WTC11 (cell line): ENCODE measurements around the gene LRRN1. TPM values are rescaled to one million over a fixed set of nuclear protein-coding genes. Genes with fewer than 3 reads are reported as not detected.

ENCODE experiments used
- ATAC-seq: fragments of 200-7000 bp; cut with Tn5 transposase; 2 replicates; pipeline ENCODE4 v1.10.0; 2021; ENCODE audit warnings: mild to moderate bottlenecking, moderate library complexity
- CTCF ChIA-PET: fragments of 300-600 bp; sonication (Branson Sonifier 250); formaldehyde crosslinking; loops from one replicate; lab custom pipeline; 2021; ENCODE audit warnings: antibody characterized with exemption; lab: Charles Lee
- POLR2A ChIA-PET: fragments of 350-600 bp; sonication (Branson Sonifier 250); formaldehyde crosslinking; loops from one replicate; lab custom pipeline; 2021; ENCODE audit warnings: antibody characterized with exemption; lab: Charles Lee
- DNase-seq: peaks from one replicate; pipeline ENCODE4 v3.0.0; 2021; ENCODE audit warnings: low spot score
- H3K27ac Mint-ChIP-seq: 2 replicates; pipeline ENCODE4 v1.8.0; 2021; ENCODE audit warnings: mixed read lengths
- H3K27me3 Mint-ChIP-seq: 2 replicates; pipeline ENCODE4 v1.8.0; 2021; ENCODE audit warnings: low read depth, mild to moderate bottlenecking, moderate library complexity, mixed read lengths
- H3K36me3 Mint-ChIP-seq: 2 replicates; pipeline ENCODE4 v1.8.0; 2021; ENCODE audit warnings: mixed read lengths
- H3K4me1 Mint-ChIP-seq: 2 replicates; pipeline ENCODE4 v1.8.0; 2022; ENCODE audit warnings: mixed read lengths
- H3K4me3 Mint-ChIP-seq: 2 replicates; pipeline ENCODE4 v1.8.0; 2021; ENCODE audit warnings: mild to moderate bottlenecking, moderate library complexity, mixed read lengths
- H3K9me3 Mint-ChIP-seq: 2 replicates; pipeline ENCODE4 v1.8.0; 2021; ENCODE audit warnings: mixed read lengths
- EMX1 ChIP-seq: fragments of 250-450 bp; sonication (Bioruptor Pico); IDR thresholded peaks from 2 replicates; pipeline ENCODE4 v1.8.0; 2021; ENCODE audit warnings: mild to moderate bottlenecking
- FOXK1 ChIP-seq: sonication (generic); formaldehyde crosslinking; IDR thresholded peaks from 2 replicates; pipeline ENCODE4 v1.8.0; 2022; ENCODE audit warnings: mild to moderate bottlenecking, moderate library complexity, missing genetic modification reagents
- KAT7 ChIP-seq: sonication (generic); formaldehyde crosslinking; IDR thresholded peaks from 2 replicates; pipeline ENCODE4 v1.8.1; 2023; ENCODE audit warnings: missing genetic modification reagents, mild to moderate bottlenecking, borderline replicate concordance
- NFYB ChIP-seq: sonication (generic); formaldehyde crosslinking; conservative IDR thresholded peaks from 2 replicates; pipeline ENCODE4 v1.8.0; 2022; ENCODE audit warnings: low read depth, missing genetic modification reagents
- NR1H2 ChIP-seq: sonication (generic); formaldehyde crosslinking; IDR thresholded peaks from 2 replicates; pipeline ENCODE4 v1.9.0; 2021; ENCODE audit warnings: mild to moderate bottlenecking, moderate library complexity, missing genetic modification reagents
- RELA ChIP-seq: sonication (generic); formaldehyde crosslinking; IDR thresholded peaks from 2 replicates; pipeline ENCODE4 v1.8.1; 2022; ENCODE audit warnings: missing genetic modification reagents, mild to moderate bottlenecking, borderline replicate concordance
- RORB ChIP-seq: fragments of 250-450 bp; sonication (Bioruptor Pico); IDR thresholded peaks from 2 replicates; pipeline ENCODE4 v1.9.0; 2021; ENCODE audit warnings: mild to moderate bottlenecking
- TEAD1 ChIP-seq: sonication (generic); formaldehyde crosslinking; IDR thresholded peaks from 2 replicates; pipeline ENCODE4 v1.8.0; 2022; ENCODE audit warnings: mild to moderate bottlenecking, missing genetic modification reagents
- TEAD4 ChIP-seq: sonication (generic); formaldehyde crosslinking; IDR thresholded peaks from 2 replicates; pipeline ENCODE4 v1.8.0; 2022; ENCODE audit warnings: mild to moderate bottlenecking, missing genetic modification reagents
- TP53 ChIP-seq: sonication (generic); formaldehyde crosslinking; IDR thresholded peaks from 2 replicates; pipeline ENCODE4 v1.8.1; 2023; ENCODE audit warnings: mild to moderate bottlenecking, missing genetic modification reagents
- ZNF219 ChIP-seq: sonication (generic); formaldehyde crosslinking; IDR thresholded peaks from 2 replicates; pipeline ENCODE4 v1.8.0; 2023; ENCODE audit warnings: missing genetic modification reagents, mild to moderate bottlenecking, borderline replicate concordance
- total RNA-seq: library from RNA; stranded (reverse); gene quantifications from 3 replicates; pipeline ENCODE4 v1.2.3, GENCODE V29; 2021
- TF ChIP-seq, protein P1 (sequence below): sonication (generic); formaldehyde crosslinking; IDR thresholded peaks from 2 replicates; pipeline ENCODE4 v1.8.0; 2022; ENCODE audit warnings: mild to moderate bottlenecking, missing genetic modification reagents
- TF ChIP-seq, protein P2 (sequence below): sonication (generic); formaldehyde crosslinking; IDR thresholded peaks from 2 replicates; pipeline ENCODE4 v1.8.1; 2022; ENCODE audit warnings: missing genetic modification reagents, borderline replicate concordance
- TF ChIP-seq, protein P3 (sequence below): sonication (generic); formaldehyde crosslinking; conservative IDR thresholded peaks from 2 replicates; pipeline ENCODE4 v1.8.1; 2022; ENCODE audit warnings: mild to moderate bottlenecking, missing genetic modification reagents
- TF ChIP-seq, protein P4 (sequence below): sonication (generic); formaldehyde crosslinking; IDR thresholded peaks from 2 replicates; pipeline ENCODE4 v1.8.1; 2023; ENCODE audit warnings: mild to moderate bottlenecking, missing genetic modification reagents, moderate library complexity
- TF ChIP-seq, protein P5 (sequence below): sonication (generic); formaldehyde crosslinking; IDR thresholded peaks from 2 replicates; pipeline ENCODE4 v1.8.1; 2023; ENCODE audit warnings: mild to moderate bottlenecking, missing genetic modification reagents
- TF ChIP-seq, protein P6 (sequence below): sonication (generic); formaldehyde crosslinking; IDR thresholded peaks from 2 replicates; pipeline ENCODE4 v1.8.0; 2022; ENCODE audit warnings: mild to moderate bottlenecking, missing genetic modification reagents
- TF ChIP-seq, protein P7 (sequence below): fragments of 250-450 bp; sonication (Bioruptor Pico); IDR thresholded peaks from 2 replicates; pipeline ENCODE4 v1.9.0; 2021; ENCODE audit warnings: mild to moderate bottlenecking
- TF ChIP-seq, protein P8 (sequence below): sonication (generic); formaldehyde crosslinking; IDR thresholded peaks from 2 replicates; pipeline ENCODE4 v1.8.1; 2022; ENCODE audit warnings: mild to moderate bottlenecking, moderate library complexity, missing genetic modification reagents
- TF ChIP-seq, protein P9 (sequence below): fragments of 250-450 bp; sonication (Bioruptor Pico); IDR thresholded peaks from 2 replicates; pipeline ENCODE4 v1.9.0; 2021; ENCODE audit warnings: moderate library complexity, mild to moderate bottlenecking, inconsistent platforms, borderline replicate concordance

Gene LRRN1
- total RNA-seq, 1 experiment from 2014 or later, result 114 TPM

DNA sequence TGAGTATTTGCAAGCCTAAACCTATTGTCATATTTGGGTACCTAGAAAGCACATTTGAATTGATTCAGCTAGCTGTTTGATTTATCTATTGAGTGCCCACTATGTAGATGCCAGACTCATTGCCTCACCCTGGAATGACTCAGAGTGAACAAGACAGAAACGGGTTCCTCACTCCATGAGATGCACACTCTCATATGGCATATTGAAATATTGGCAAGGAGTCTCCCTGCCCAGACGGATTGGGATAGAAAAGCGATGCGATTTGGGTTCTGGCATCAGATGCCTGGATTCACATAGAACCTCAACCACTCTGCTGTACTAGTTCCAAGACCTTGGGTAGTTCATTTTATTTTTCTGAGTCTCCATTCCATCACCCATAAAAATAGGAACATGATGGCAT lies 22.5 kb downstream of the LRRN1 start:
- ChIA-PET POLR2A (no interaction called here), CTCF (no interaction called here)
- Mint-ChIP-seq H3K9me3 (no peaks in the 10 kb centered on the region), H3K4me1 (peaks cover 43% of the 10 kb centered on the region), H3K27ac (no peak overlapping the region), H3K4me3 (no peak overlapping the region), H3K36me3 (peaks cover 41% of the 10 kb centered on the region), H3K27me3 (no peaks in the 10 kb centered on the region)
- no peak for DNase-seq
- no peak for ATAC-seq
- TF ChIP-seq, protein P1, sequence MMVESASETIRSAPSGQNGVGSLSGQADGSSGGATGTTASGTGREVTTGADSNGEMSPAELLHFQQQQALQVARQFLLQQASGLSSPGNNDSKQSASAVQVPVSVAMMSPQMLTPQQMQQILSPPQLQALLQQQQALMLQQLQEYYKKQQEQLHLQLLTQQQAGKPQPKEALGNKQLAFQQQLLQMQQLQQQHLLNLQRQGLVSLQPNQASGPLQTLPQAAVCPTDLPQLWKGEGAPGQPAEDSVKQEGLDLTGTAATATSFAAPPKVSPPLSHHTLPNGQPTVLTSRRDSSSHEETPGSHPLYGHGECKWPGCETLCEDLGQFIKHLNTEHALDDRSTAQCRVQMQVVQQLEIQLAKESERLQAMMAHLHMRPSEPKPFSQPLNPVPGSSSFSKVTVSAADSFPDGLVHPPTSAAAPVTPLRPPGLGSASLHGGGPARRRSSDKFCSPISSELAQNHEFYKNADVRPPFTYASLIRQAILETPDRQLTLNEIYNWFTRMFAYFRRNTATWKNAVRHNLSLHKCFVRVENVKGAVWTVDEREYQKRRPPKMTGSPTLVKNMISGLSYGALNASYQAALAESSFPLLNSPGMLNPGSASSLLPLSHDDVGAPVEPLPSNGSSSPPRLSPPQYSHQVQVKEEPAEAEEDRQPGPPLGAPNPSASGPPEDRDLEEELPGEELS (CRISPR knock-in tag), result no peak
- no peak for TF ChIP-seq NR1H2 (CRISPR knock-in tag)
- TF ChIP-seq, protein P2, sequence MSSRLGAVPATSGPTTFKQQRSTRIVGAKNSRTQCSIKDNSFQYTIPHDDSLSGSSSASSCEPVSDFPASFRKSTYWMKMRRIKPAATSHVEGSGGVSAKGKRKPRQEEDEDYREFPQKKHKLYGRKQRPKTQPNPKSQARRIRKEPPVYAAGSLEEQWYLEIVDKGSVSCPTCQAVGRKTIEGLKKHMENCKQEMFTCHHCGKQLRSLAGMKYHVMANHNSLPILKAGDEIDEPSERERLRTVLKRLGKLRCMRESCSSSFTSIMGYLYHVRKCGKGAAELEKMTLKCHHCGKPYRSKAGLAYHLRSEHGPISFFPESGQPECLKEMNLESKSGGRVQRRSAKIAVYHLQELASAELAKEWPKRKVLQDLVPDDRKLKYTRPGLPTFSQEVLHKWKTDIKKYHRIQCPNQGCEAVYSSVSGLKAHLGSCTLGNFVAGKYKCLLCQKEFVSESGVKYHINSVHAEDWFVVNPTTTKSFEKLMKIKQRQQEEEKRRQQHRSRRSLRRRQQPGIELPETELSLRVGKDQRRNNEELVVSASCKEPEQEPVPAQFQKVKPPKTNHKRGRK (CRISPR knock-in tag), result no peak
- TF ChIP-seq, protein P3, sequence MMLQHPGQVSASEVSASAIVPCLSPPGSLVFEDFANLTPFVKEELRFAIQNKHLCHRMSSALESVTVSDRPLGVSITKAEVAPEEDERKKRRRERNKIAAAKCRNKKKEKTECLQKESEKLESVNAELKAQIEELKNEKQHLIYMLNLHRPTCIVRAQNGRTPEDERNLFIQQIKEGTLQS (CRISPR knock-in tag), result no peak
- TF ChIP-seq TEAD1 (CRISPR knock-in tag), result no peak
- TF ChIP-seq, protein P4, sequence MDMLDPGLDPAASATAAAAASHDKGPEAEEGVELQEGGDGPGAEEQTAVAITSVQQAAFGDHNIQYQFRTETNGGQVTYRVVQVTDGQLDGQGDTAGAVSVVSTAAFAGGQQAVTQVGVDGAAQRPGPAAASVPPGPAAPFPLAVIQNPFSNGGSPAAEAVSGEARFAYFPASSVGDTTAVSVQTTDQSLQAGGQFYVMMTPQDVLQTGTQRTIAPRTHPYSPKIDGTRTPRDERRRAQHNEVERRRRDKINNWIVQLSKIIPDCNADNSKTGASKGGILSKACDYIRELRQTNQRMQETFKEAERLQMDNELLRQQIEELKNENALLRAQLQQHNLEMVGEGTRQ, result no peak
- TF ChIP-seq ZNF219 (CRISPR knock-in tag), result no peak
- TF ChIP-seq, protein P5, sequence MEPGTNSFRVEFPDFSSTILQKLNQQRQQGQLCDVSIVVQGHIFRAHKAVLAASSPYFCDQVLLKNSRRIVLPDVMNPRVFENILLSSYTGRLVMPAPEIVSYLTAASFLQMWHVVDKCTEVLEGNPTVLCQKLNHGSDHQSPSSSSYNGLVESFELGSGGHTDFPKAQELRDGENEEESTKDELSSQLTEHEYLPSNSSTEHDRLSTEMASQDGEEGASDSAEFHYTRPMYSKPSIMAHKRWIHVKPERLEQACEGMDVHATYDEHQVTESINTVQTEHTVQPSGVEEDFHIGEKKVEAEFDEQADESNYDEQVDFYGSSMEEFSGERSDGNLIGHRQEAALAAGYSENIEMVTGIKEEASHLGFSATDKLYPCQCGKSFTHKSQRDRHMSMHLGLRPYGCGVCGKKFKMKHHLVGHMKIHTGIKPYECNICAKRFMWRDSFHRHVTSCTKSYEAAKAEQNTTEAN (CRISPR knock-in tag), result no peak
- no peak for TF ChIP-seq EMX1 (CRISPR knock-in tag)
- TF ChIP-seq, protein P6, sequence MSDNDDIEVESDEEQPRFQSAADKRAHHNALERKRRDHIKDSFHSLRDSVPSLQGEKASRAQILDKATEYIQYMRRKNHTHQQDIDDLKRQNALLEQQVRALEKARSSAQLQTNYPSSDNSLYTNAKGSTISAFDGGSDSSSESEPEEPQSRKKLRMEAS (CRISPR knock-in tag), result no peak
- TF ChIP-seq, protein P7, sequence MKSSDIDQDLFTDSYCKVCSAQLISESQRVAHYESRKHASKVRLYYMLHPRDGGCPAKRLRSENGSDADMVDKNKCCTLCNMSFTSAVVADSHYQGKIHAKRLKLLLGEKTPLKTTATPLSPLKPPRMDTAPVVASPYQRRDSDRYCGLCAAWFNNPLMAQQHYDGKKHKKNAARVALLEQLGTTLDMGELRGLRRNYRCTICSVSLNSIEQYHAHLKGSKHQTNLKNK (CRISPR knock-in tag), result no peak
- no peak for TF ChIP-seq NFYB (CRISPR knock-in tag)
- TF ChIP-seq RORB (CRISPR knock-in tag), result no peak
- TF ChIP-seq TP53 (CRISPR knock-in tag), result no peak
- TF ChIP-seq TEAD4, result no peak
- TF ChIP-seq RELA (CRISPR knock-in tag), result no peak
- TF ChIP-seq, protein P8, sequence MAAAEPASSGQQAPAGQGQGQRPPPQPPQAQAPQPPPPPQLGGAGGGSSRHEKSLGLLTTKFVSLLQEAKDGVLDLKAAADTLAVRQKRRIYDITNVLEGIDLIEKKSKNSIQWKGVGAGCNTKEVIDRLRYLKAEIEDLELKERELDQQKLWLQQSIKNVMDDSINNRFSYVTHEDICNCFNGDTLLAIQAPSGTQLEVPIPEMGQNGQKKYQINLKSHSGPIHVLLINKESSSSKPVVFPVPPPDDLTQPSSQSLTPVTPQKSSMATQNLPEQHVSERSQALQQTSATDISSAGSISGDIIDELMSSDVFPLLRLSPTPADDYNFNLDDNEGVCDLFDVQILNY (CRISPR knock-in tag), result no peak

DNA sequence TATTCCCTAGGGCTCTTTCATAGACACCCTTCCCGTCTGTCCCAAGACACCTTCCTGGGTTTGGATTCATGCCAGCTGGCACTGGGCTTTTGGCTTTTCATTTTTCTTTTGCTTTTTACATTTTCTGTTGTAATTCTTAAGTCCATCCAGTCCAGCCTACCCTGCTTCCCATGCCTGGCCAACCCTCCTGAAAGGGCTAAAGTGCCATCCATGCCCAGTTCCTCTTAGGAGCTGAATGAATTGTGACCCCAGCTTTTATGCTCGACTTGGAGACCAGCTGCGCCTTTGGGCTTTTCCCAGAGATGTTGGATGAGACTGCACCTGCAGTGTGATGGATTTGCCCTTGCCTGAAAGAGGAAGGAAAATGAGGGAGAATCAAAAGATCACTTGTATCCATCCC lies 25.8 kb downstream of the LRRN1 start:
- no peak for ATAC-seq
- no peak overlapping the region; the same call in 1 of the 2 replicates for H3K27ac Mint-ChIP-seq
- POLR2A ChIA-PET, result no interaction called here

More for the DNA sequence above, 25.8 kb downstream of the LRRN1 start:
- peaks cover under 1% of the 10 kb centered on the region for H3K9me3 Mint-ChIP-seq
- CTCF ChIA-PET, result no interaction called here
- no peak overlapping the region for H3K4me3 Mint-ChIP-seq
- H3K4me1 Mint-ChIP-seq, result peaks cover 36% of the 10 kb centered on the region
- TF ChIP-seq, protein P9, sequence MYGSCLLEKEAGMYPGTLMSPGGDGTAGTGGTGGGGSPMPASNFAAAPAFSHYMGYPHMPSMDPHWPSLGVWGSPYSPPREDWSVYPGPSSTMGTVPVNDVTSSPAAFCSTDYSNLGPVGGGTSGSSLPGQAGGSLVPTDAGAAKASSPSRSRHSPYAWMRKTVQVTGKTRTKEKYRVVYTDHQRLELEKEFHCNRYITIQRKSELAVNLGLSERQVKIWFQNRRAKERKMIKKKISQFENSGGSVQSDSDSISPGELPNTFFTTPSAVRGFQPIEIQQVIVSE, result no peak
- no peak for TF ChIP-seq FOXK1 (CRISPR knock-in tag)
- TF ChIP-seq KAT7 (CRISPR knock-in tag), result no peak
- DNase-seq, result no peak
- H3K27me3 Mint-ChIP-seq, result no peaks in the 10 kb centered on the region; the same call in 1 of the 2 replicates
- H3K36me3 Mint-ChIP-seq, result peaks cover 65% of the 10 kb centered on the region
